Pancreas (tissue), 10 donors: Measurements from ENCODE around the gene MFSD12. TPM values are rescaled to one million over a fixed set of nuclear protein-coding genes. Genes with fewer than 3 reads are reported as not detected.

Experiments
- ATAC-seq, 4 donors: fragments of 200-7000 bp; cut with Tn5 transposase; one replicate each; pipeline versions ENCODE4 v1.8.0 to v1.9.1; 2020; ENCODE audit warnings: mild to moderate bottlenecking in 4 of 4, moderate library complexity in 4 of 4
- DNase-seq, 6 donors: peaks; one replicate each; pipeline ENCODE4 v3.0.0-alpha.2; 2020
- FAIRE-seq: peaks from 2 replicates; lab custom pipeline; 2012; peaks lifted over from hg19 to GRCh38; lab: Jason Lieb, UNC
- H3K27ac ChIP-seq, 4 donors: fragments of 200-600 bp; sonication (generic); 1 replicate in 3 of 4; 2 replicates in 1 of 4; pipeline versions ENCODE4 v1.5.0 to v1.8.0; 2020
- H3K27me3 ChIP-seq, 4 donors: fragments of 200-600 bp; one replicate each; pipeline ENCODE4 v1.8.0; 2021
- H3K36me3 ChIP-seq, 3 donors: fragments of 200-600 bp; sonication (generic) in 1 of 3; one replicate each; pipeline versions ENCODE4 v1.5.0 to v1.8.0; 2020 to 2021
- H3K4me1 ChIP-seq, 3 donors: fragments of 200-600 bp; one replicate each; pipeline ENCODE4 v1.8.0; 2021
- H3K4me3 ChIP-seq, 4 donors: fragments of 200-600 bp; sonication (generic) in 2 of 4; one replicate each; pipeline versions ENCODE4 v1.5.0 to v1.8.0; 2020 to 2021
- H3K9me3 ChIP-seq, 4 donors: fragments of 200-600 bp; one replicate each; pipeline ENCODE4 v1.8.0; 2021
- CTCF ChIP-seq, 4 donors: fragments of 200-600 bp; sonication (generic) in 3 of 4; IDR thresholded peaks; one replicate each; pipeline versions ENCODE4 v1.5.0 to v1.8.0; 2021; ENCODE audit warnings: antibody characterized with exemption in 4 of 4
- WGBS, 2 donors: extraction: QIAGEN DNeasy Blood & Tissue Kit; methylation state at CpG; one replicate each; pipeline ENCODE4 v1.1.7; 2013; 5-methylcytosine and 5-hydroxymethylcytosine counted together
- intact Hi-C, 3 donors: fragments of 100-400 bp; cut with DNase I; formaldehyde crosslinking; loops; one replicate each; pipeline versions ENCODE4 v1.11.1 to v1.14.2; 2022
- polyA plus RNA-seq, 2 donors: library from polyadenylated mRNA; stranded (reverse); fragments of 200-250 nt; gene quantifications; one replicate each; pipeline ENCODE4 v1.2.3, GENCODE V29; 2013
- total RNA-seq, 6 donors: library from RNA; stranded (reverse); fragmentation: NEBNext Ultra II Directional in 4 of 6; extraction: Animal tissue kit (Norgen Biotek cat#: 25700) in 4 of 6; gene quantifications; one replicate each; pipeline versions ENCODE4 v1.2.1 to v1.2.4, GENCODE V29; 2021 to 2023
- donor health status: healthy with polysubstance abuse.
- donor health status: DM: no; HTN: no; CAD: no; lungs with moderate emphysema.
- donor health status: DM: no; HTN: no; CAD: no.
- donor health status: control.
- donor health status: control.
- donor health status: Bipolar disorder and iron deficiency.
- donor health status: DM: yes; HTN: yes; CAD: no.
- donor health status: DM: no; HTN: no; CAD: no.
- donor health status: DM: no; HTN: no; CAD: no.
- donor health status: DM: yes; HTN: yes; CAD: no.

Gene MFSD12
- total and polyA plus RNA-seq, 8 donors, result 24.8 to 53.8 (median 39.2) TPM

- WGBS, 2 donors, result 75 to 87% methylated on average over 11 to 17 of the region's 17 CpGs
- no peak for FAIRE-seq
- Histone ChIP-seq H3K4me3 (no peak overlapping the region), H3K36me3 (no peaks in the 10 kb centered on the region), H3K4me1 (no peaks in the 10 kb centered on the region), H3K9me3 (no peaks in the 10 kb centered on the region), H3K27ac (no peak overlapping the region), H3K27me3 (no peaks in the 10 kb centered on the region)
- no peak for ATAC-seq
- intact Hi-C loops, result no loop called here
- no peak for DNase-seq
- TF ChIP-seq CTCF (IDR thresholded peaks at IDR 0.05), result no peak
Observed at GRCh38 chr19:3578390-3578789, 21.0 kb upstream of the MFSD12 start.

- Histone ChIP-seq H3K4me1 (no peaks in the 10 kb centered on the region), H3K9me3 (no peaks in the 10 kb centered on the region), H3K36me3 (no peaks in the 10 kb centered on the region), H3K4me3 (no peak overlapping the region), H3K27me3 (no peaks in the 10 kb centered on the region), H3K27ac (no peak overlapping the region)
- intact Hi-C loops, result no loop called here
- no peak for ATAC-seq
- peak in 2 of 6 donors; percentile 20 to 79 for DNase-seq
- FAIRE-seq, result no peak
- 82 to 90% methylated on average over 46 to 60 of the region's 60 CpGs for WGBS, 2 donors
- no peak for TF ChIP-seq CTCF (IDR thresholded peaks at IDR 0.05)
Observed at GRCh38 chr19:3577723-3578344, 20.4 kb upstream of the MFSD12 start.

- 66 to 85% methylated on average over 58 to 72 of the region's 78 CpGs for WGBS, 2 donors
- ATAC-seq (peak in 3 of 4 donors; percentile 1 to 3 (median 1)), FAIRE-seq (no peak), DNase-seq (peak in 3 of 6 donors; percentile 35 to 75 (median 73))
- H3K27ac ChIP-seq, result no peak overlapping the region
- no peak for TF ChIP-seq CTCF (IDR thresholded peaks at IDR 0.05)
- H3K36me3 ChIP-seq, result no peaks in the 10 kb centered on the region
- H3K27me3 ChIP-seq, result no peaks in the 10 kb centered on the region
- H3K4me1 ChIP-seq, result no peaks in the 10 kb centered on the region
- peak overlapping the region in 1 of 4 donors; percentile 39 for H3K4me3 ChIP-seq
- no peaks in the 10 kb centered on the region for H3K9me3 ChIP-seq
- intact Hi-C loops, result no loop called here
Observed at GRCh38 chr19:3576696-3577443, 19.5 kb upstream of the MFSD12 start.

GRCh38 chr19:3575949-3576673, 18.7 kb upstream of the MFSD12 start:
- no peaks in the 10 kb centered on the region for H3K4me1 ChIP-seq

More at GRCh38 chr19:3575949-3576673, 18.7 kb upstream of the MFSD12 start:
- ATAC-seq, result no peak
- Histone ChIP-seq H3K36me3 (no peaks in the 10 kb centered on the region), H3K27ac (no peak overlapping the region), H3K27me3 (no peaks in the 10 kb centered on the region), H3K9me3 (no peaks in the 10 kb centered on the region), H3K4me3 (peak overlapping the region in 1 of 4 donors; percentile 39)
- no peak for TF ChIP-seq CTCF (IDR thresholded peaks at IDR 0.05)
- FAIRE-seq, result no peak
- intact Hi-C loops, result no loop called here
- WGBS, 2 donors, result 86 to 94% methylated on average over 26 to 29 of the region's 29 CpGs
- peak in 2 of 6 donors; percentile 18 to 70 for DNase-seq
